ENCODE data around the gene DDT.

- TF ChIP-seq EZH2 (IDR thresholded peaks at IDR 0.05) (no peak), POLR2AphosphoS5 (IDR thresholded peaks at IDR 0.05; ENCODE audit: borderline replicate concordance, low read depth, low read length) (no peak)
Measured at GRCh38 chr22:23970201-23970641, 4.0 kb downstream of the DDT start.
